Posterior vena cava (tissue), 2 donors: ENCODE data around the gene ZNF69. TPM values are rescaled to one million over a fixed set of nuclear protein-coding genes. Genes with fewer than 3 reads are reported as not detected.
"Not testable (repeated sequence)": the region's sequence is repeated elsewhere in the genome, so short reads cannot be mapped to it uniquely, and the experiment has no call there.

Experiments
- DNase-seq: peaks from one replicate; pipeline ENCODE4 v3.0.0-alpha.2; 2020; ENCODE audit warnings: low spot score
- intact Hi-C, 2 donors: fragments of 100-400 bp; cut with DNase I; formaldehyde crosslinking; loops; one replicate each; pipeline versions ENCODE4 v1.14.1 to v1.14.2; 2022 to 2023
- total RNA-seq, 2 donors: library from RNA; stranded (reverse); fragmentation: NEBNext Ultra II Directional; extraction: Animal tissue kit (Norgen Biotek cat#: 25700); gene quantifications; one replicate each; pipeline ENCODE4 v1.2.1, GENCODE V29; 2021
- donor health status: DM: yes; HTN: yes; CAD: no.
- donor health status: DM: yes; HTN: yes; CAD: no.

ZNF69 gene
- total RNA-seq, 2 donors from 2014 or later: 3.7 to 4.0 TPM

GRCh38 chr19:11887234-11887610 is 360 bp upstream of the ZNF69 start:
- DNase-seq: no peak
- intact Hi-C loops: no loop called here

- intact Hi-C loops, DNase-seq: not testable (repeated sequence)
Observed at GRCh38 chr19:11889901-11890300, 2.3 kb downstream of the ZNF69 start.

- intact Hi-C loops: no loop called here
- DNase-seq: no peak
Observed at GRCh38 chr19:11890634-11891033, 3.1 kb downstream of the ZNF69 start.

GRCh38 chr19:11894851-11895250 is 7.3 kb downstream of the ZNF69 start:
- DNase-seq: no peak
- intact Hi-C loops: no loop called here

GRCh38 chr19:11902228-11902627 is 14.6 kb downstream of the ZNF69 start:
- intact Hi-C loops: no loop called here
- DNase-seq: no peak

GRCh38 chr19:11905928-11906327 is 18.3 kb downstream of the ZNF69 start:
- DNase-seq: no peak
- intact Hi-C loops: no loop called here

GRCh38 chr19:11911937-11912336 is 24.4 kb downstream of the ZNF69 start:
- intact Hi-C loops, DNase-seq: not testable (repeated sequence)

GRCh38 chr19:11914417-11915051 is 27.0 kb downstream of the ZNF69 start:
- intact Hi-C loops: not testable (repeated sequence)

GRCh38 chr19:11921852-11922495 is 34.4 kb downstream of the ZNF69 start:
- no peak for DNase-seq
- intact Hi-C loops: no loop called here

More at GRCh38 chr19:11914417-11915051, 27.0 kb downstream of the ZNF69 start:
- not testable (repeated sequence) for DNase-seq

GRCh38 chr19:11924886-11925650 is 37.5 kb downstream of the ZNF69 start, which contains the start of gene ZNF700:
ZNF700 (plus strand) TSS chr19:11925107; CDS start chr19:11925211, 104 bp downstream.
- intact Hi-C loops: loop anchor here (2.0 kb wide), 2 partner anchors 56 to 62 kb away; no protein-coding TSS in a partner anchor
- peak; percentile 97 for DNase-seq

GRCh38 chr19:11925651-11926187 is 38.1 kb downstream of the ZNF69 start:
- intact Hi-C loops: loop anchor here (2.0 kb wide), 2 partner anchors 55 to 61 kb away; no protein-coding TSS in a partner anchor
- DNase-seq: not testable (repeated sequence)

- intact Hi-C loops: no loop called here
- no peak for DNase-seq
Observed at GRCh38 chr19:11927227-11927626, 39.6 kb downstream of the ZNF69 start.

- intact Hi-C loops: no loop called here
- DNase-seq: no peak
Observed at GRCh38 chr19:11931051-11931450, 43.5 kb downstream of the ZNF69 start.

GRCh38 chr19:11931513-11931912 is 43.9 kb downstream of the ZNF69 start:
- no peak for DNase-seq
- intact Hi-C loops: no loop called here

GRCh38 chr19:11935829-11936228 is 48.2 kb downstream of the ZNF69 start:
- intact Hi-C loops, DNase-seq: not testable (repeated sequence)

- intact Hi-C loops, DNase-seq: not testable (repeated sequence)
Observed at GRCh38 chr19:11938383-11938782, 50.8 kb downstream of the ZNF69 start.

- intact Hi-C loops: not testable (repeated sequence)
Observed at GRCh38 chr19:11941361-11941887, 53.8 kb downstream of the ZNF69 start.

GRCh38 chr19:11942008-11942842 is 54.6 kb downstream of the ZNF69 start:
- DNase-seq: no peak
- intact Hi-C loops: no loop called here

More at GRCh38 chr19:11941361-11941887, 53.8 kb downstream of the ZNF69 start:
- not testable (repeated sequence) for DNase-seq

GRCh38 chr19:11942843-11943108 is 55.2 kb downstream of the ZNF69 start:
- intact Hi-C loops: no loop called here
- no peak for DNase-seq
